Activated T-cell treated with anti-CD3 and anti-CD28 coated beads, Interleukin-2, amount 50 U/mL, for 24 hours (primary cell): ENCODE measurements around the gene EBPL.
A peak's percentile ranks its signal among the peaks of the same experiment; 100 is the strongest.
"Not testable (repeated sequence)": the region's sequence is repeated elsewhere in the genome, so short reads cannot be mapped to it uniquely, and the experiment has no call there.

Experiments
- DNase-seq: peaks from one replicate; pipeline ENCODE4 v3.0.0-alpha.2; 2020
- H3K27ac Mint-ChIP-seq: 2 replicates; pipeline ENCODE4 v1.8.0; 2020; ENCODE audit warnings: mild to moderate bottlenecking, mixed read lengths
- H3K27me3 Mint-ChIP-seq: 2 replicates; pipeline ENCODE4 v1.8.0; 2020; ENCODE audit warnings: mixed read lengths
- H3K36me3 Mint-ChIP-seq: 2 replicates; pipeline ENCODE4 v1.8.0; 2020; ENCODE audit warnings: low read depth, mixed read lengths
- H3K4me1 Mint-ChIP-seq: 2 replicates; pipeline ENCODE4 v1.8.0; 2020; ENCODE audit warnings: low read depth, mixed read lengths
- H3K4me3 Mint-ChIP-seq: 2 replicates; pipeline ENCODE4 v1.8.0; 2020; ENCODE audit warnings: mild to moderate bottlenecking, moderate library complexity, mixed read lengths
- H3K9me3 Mint-ChIP-seq: 2 replicates; pipeline ENCODE4 v1.8.0; 2020; ENCODE audit warnings: mixed read lengths

The EBPL gene

GRCh38 chr13:49690995-49691784 is at the start of gene EBPL:
EBPL (minus strand) TSS chr13:49691486; CDS start chr13:49691424, 62 bp downstream.
- DNase-seq, result peak; percentile 95
- Mint-ChIP-seq H3K27me3 (no peaks in the 10 kb centered on the region), H3K36me3 (peaks cover 34% of the 10 kb centered on the region), H3K9me3 (no peaks in the 10 kb centered on the region), H3K4me3 (peak within 1 kb of the TSS; percentile 90), H3K27ac (peak within 1 kb of the TSS; percentile 88), H3K4me1 (peaks cover 47% of the 10 kb centered on the region)

GRCh38 chr13:49740870-49741269 is 49.6 kb upstream of the EBPL start:
- H3K4me3 Mint-ChIP-seq, result no peak overlapping the region
- H3K36me3 Mint-ChIP-seq, result peaks cover 65% of the 10 kb centered on the region
- H3K9me3 Mint-ChIP-seq, result no peaks in the 10 kb centered on the region
- no peaks in the 10 kb centered on the region for H3K4me1 Mint-ChIP-seq
- no peak overlapping the region for H3K27ac Mint-ChIP-seq
- DNase-seq, result no peak
- no peaks in the 10 kb centered on the region for H3K27me3 Mint-ChIP-seq

- Mint-ChIP-seq H3K4me3 (no peak overlapping the region), H3K27ac (no peak overlapping the region), H3K4me1 (no peaks in the 10 kb centered on the region), H3K27me3 (no peaks in the 10 kb centered on the region), H3K9me3 (no peaks in the 10 kb centered on the region), H3K36me3 (peaks cover 57% of the 10 kb centered on the region)
- no peak for DNase-seq
Observed at GRCh38 chr13:49739498-49740187, 48.4 kb upstream of the EBPL start.

DNA sequence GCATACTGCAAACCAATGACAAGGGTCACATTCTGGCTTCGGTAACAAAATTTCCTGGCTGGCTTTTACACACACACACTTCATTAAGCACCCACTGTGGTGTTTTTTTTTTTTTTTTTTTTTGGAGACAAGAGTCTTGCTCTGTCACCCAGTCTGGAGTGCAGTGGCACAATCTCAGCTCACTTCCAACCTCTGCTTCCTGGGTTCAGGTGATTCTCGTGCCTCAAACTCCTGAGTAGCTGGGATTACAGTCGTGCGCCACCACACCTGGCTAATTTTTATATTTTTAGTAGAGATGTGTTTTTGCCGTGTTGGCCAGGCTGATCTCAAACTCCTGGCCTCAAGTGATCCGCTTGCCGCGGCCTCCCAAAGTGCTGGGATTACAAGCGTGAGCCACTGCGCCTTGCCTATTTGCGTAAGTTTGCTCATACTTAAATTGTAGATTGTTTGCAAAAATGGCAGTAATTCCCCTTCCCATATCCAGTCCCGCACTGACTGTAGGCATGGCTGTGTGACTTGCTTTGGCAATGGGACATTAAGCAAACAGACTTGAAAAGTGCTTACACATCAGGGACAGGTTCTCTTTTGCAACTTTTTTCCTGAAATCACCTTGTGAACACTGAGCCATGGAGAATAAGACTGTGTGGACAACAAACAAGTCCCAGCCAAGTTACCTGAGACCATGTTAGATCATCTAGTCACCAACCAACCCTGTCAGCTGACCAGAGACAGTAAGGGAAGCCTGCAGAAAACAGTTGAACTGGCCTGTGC is 42.1 kb upstream of the EBPL start:
- Mint-ChIP-seq H3K36me3 (peaks cover 48% of the 10 kb centered on the region), H3K27ac (no peak overlapping the region), H3K4me3 (no peak overlapping the region), H3K9me3 (no peaks in the 10 kb centered on the region), H3K4me1 (no peaks in the 10 kb centered on the region), H3K27me3 (no peaks in the 10 kb centered on the region)
- no peak for DNase-seq

- no peak overlapping the region for H3K27ac Mint-ChIP-seq
- H3K27me3 Mint-ChIP-seq, result no peaks in the 10 kb centered on the region
- H3K4me3 Mint-ChIP-seq, result no peak overlapping the region
- peaks cover 61% of the 10 kb centered on the region for H3K36me3 Mint-ChIP-seq
- H3K9me3 Mint-ChIP-seq, result no peaks in the 10 kb centered on the region
- DNase-seq, result no peak
- no peaks in the 10 kb centered on the region for H3K4me1 Mint-ChIP-seq
Observed at GRCh38 chr13:49731766-49732165, 40.5 kb upstream of the EBPL start.

GRCh38 chr13:49716615-49717014 is 25.3 kb upstream of the EBPL start:
- H3K27me3 Mint-ChIP-seq, result no peaks in the 10 kb centered on the region
- no peak overlapping the region for H3K4me3 Mint-ChIP-seq
- H3K4me1 Mint-ChIP-seq, result peaks cover 4% of the 10 kb centered on the region
- H3K9me3 Mint-ChIP-seq, result peaks cover 16% of the 10 kb centered on the region
- peaks cover 88% of the 10 kb centered on the region for H3K36me3 Mint-ChIP-seq
- DNase-seq, result no peak
- no peak overlapping the region for H3K27ac Mint-ChIP-seq

- Mint-ChIP-seq H3K9me3 (peaks cover 16% of the 10 kb centered on the region), H3K4me1 (peaks cover 9% of the 10 kb centered on the region), H3K4me3 (no peak overlapping the region), H3K27ac (no peak overlapping the region), H3K36me3 (peaks cover 89% of the 10 kb centered on the region), H3K27me3 (no peaks in the 10 kb centered on the region)
- no peak for DNase-seq
Observed at GRCh38 chr13:49714757-49715156, 23.5 kb upstream of the EBPL start.

GRCh38 chr13:49711218-49711863 is 20.1 kb upstream of the EBPL start:
- Mint-ChIP-seq H3K4me1 (peaks cover 9% of the 10 kb centered on the region), H3K4me3 (no peak overlapping the region), H3K36me3 (peaks cover 83% of the 10 kb centered on the region), H3K9me3 (peaks cover 6% of the 10 kb centered on the region), H3K27ac (peak overlapping the region; percentile 65), H3K27me3 (no peaks in the 10 kb centered on the region)
- DNase-seq, result no peak

DNA sequence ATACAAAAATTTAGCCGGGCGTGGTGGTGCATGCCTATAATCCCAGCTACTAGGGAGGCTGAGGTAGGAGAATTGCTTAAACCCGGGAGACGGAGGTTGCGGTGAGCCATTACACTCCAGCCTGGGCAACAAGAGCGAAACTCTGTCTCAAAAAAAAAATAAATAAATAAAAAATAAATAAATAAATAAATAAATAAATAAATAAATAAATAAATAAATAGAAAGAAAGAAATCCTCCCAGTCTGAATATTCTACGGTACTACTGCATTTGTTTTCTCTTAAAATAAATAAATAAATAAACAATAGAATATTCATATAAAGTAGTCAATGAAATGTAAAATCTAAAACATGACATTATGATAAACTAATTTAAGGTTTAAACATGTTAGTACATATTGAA is 13.0 kb upstream of the EBPL start:
- peaks cover 76% of the 10 kb centered on the region for H3K36me3 Mint-ChIP-seq
- H3K4me3 Mint-ChIP-seq, DNase-seq, H3K4me1 Mint-ChIP-seq, H3K27ac Mint-ChIP-seq, H3K9me3 Mint-ChIP-seq, H3K27me3 Mint-ChIP-seq: not testable (repeated sequence)

DNA sequence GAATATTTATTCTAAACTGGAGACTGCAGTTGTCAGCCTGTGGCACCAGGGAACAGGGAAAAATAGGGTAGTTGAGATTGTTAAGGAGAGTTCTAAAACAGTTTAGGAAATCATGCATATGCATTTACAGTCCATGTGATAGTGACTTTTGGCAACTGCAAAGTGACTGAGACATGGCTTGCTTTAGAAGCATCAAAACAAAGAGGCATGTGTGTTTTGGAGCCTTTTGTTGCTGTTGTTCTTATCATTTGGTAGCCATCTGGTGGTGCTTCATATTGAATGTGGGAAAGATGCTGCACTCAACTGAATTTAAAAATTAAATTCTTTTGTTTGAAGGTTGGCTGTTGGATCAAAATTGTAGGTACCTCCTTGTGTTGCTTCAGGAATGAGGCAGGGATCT is 10.2 kb upstream of the EBPL start:
- Mint-ChIP-seq H3K9me3 (no peaks in the 10 kb centered on the region), H3K36me3 (peaks cover 71% of the 10 kb centered on the region), H3K27ac (no peak overlapping the region), H3K27me3 (no peaks in the 10 kb centered on the region), H3K4me3 (no peak overlapping the region), H3K4me1 (no peaks in the 10 kb centered on the region)
- no peak for DNase-seq

GRCh38 chr13:49697468-49697867 is 6.2 kb upstream of the EBPL start:
- no peaks in the 10 kb centered on the region for H3K9me3 Mint-ChIP-seq
- H3K27me3 Mint-ChIP-seq, result no peaks in the 10 kb centered on the region
- H3K27ac Mint-ChIP-seq, result no peak overlapping the region
- peaks cover 6% of the 10 kb centered on the region for H3K4me1 Mint-ChIP-seq
- peaks cover 49% of the 10 kb centered on the region for H3K36me3 Mint-ChIP-seq
- no peak overlapping the region for H3K4me3 Mint-ChIP-seq
- DNase-seq, result no peak

GRCh38 chr13:49694446-49694845 is 3.2 kb upstream of the EBPL start:
- Mint-ChIP-seq H3K9me3 (no peaks in the 10 kb centered on the region), H3K27ac (no peak overlapping the region), H3K4me3 (no peak overlapping the region), H3K4me1 (peaks cover 24% of the 10 kb centered on the region), H3K36me3 (peaks cover 30% of the 10 kb centered on the region), H3K27me3 (no peaks in the 10 kb centered on the region)
- DNase-seq, result no peak

DNA sequence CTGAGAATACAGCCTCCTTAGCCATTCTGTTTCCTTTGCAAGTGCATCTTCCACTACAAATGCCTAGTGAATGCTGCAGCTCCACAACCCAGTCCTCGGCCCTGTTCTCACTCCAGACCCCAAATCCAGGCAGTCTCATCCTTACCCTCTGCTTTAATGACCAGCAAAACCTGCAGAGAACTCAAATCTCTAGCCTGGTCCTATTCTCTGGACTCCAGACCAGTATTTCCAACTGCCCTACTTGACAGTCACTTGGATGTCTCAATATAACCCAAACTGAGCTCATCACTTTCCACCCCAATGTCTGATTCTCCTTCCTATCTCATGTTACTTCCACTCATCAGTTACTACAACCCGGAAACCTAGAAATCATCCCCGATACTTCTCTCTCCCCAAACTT is 2.6 kb upstream of the EBPL start:
- H3K4me1 Mint-ChIP-seq, result peaks cover 28% of the 10 kb centered on the region
- DNase-seq, result no peak
- H3K9me3 Mint-ChIP-seq, result no peaks in the 10 kb centered on the region
- H3K36me3 Mint-ChIP-seq, result peaks cover 29% of the 10 kb centered on the region
- no peak overlapping the region for H3K27ac Mint-ChIP-seq
- H3K27me3 Mint-ChIP-seq, result no peaks in the 10 kb centered on the region
- H3K4me3 Mint-ChIP-seq, result no peak overlapping the region

GRCh38 chr13:49693191-49693733 is 2.0 kb upstream of the EBPL start:
- Mint-ChIP-seq H3K36me3 (peaks cover 26% of the 10 kb centered on the region), H3K4me3 (no peak overlapping the region), H3K4me1 (peaks cover 30% of the 10 kb centered on the region), H3K27me3 (no peaks in the 10 kb centered on the region), H3K27ac (no peak overlapping the region), H3K9me3 (no peaks in the 10 kb centered on the region)
- no peak for DNase-seq
